ENCODE data around the gene PAQR8. TPM values are rescaled to one million over a fixed set of nuclear protein-coding genes. Genes with fewer than 3 reads are reported as not detected.
A peak's percentile ranks its signal among the peaks of the same experiment; 100 is the strongest.

Gene PAQR8
- polyA plus RNA-seq, 1 donor from 2014 or later: 1.8 TPM

- Histone ChIP-seq H3K4me2 (ENCODE audit: low read length) (peak overlapping the region; percentile 40), H3K27ac (ENCODE audit: low read length) (no peak overlapping the region), H3K9me2 (ENCODE audit: insufficient read depth, low read length) (no peaks in the 10 kb centered on the region)
Measured at GRCh38 chr6:52422156-52422555, 60.2 kb downstream of the PAQR8 start.

GRCh38 chr6:52423448-52423847 is 61.5 kb downstream of the PAQR8 start:
- H3K79me2 ChIP-seq (replicated peaks; ENCODE audit: insufficient read depth, low read length): peaks cover 15% of the 10 kb centered on the region
- no peaks in the 10 kb centered on the region for H3K27me3 ChIP-seq (ENCODE audit: insufficient read depth, low read depth, low read length)
- no peaks in the 10 kb centered on the region for H3F3A ChIP-seq (ENCODE audit: insufficient read depth, low read length, poor library complexity, severe bottlenecking)
- no peaks in the 10 kb centered on the region for H4K20me1 ChIP-seq (ENCODE audit: insufficient read depth)
- H3K9me2 ChIP-seq (ENCODE audit: insufficient read depth, low read length): no peaks in the 10 kb centered on the region
- H3K4me2 ChIP-seq (ENCODE audit: low read length): no peak overlapping the region
- H3K4me3 ChIP-seq (ENCODE audit: low read length): no peak overlapping the region
- no peak overlapping the region for H3K9ac ChIP-seq (ENCODE audit: low read length)
- no peak overlapping the region for H3K27ac ChIP-seq (ENCODE audit: low read length)
- H3K36me3 ChIP-seq (ENCODE audit: insufficient read depth, low read length): peaks cover 4% of the 10 kb centered on the region
- no peak overlapping the region for H2AFZ ChIP-seq (ENCODE audit: low read depth, low read length)
- TF ChIP-seq RAD21 (conservative IDR thresholded peaks at IDR 0.05) (no peak), SMC3 (conservative IDR thresholded peaks at IDR 0.05; ENCODE audit: poor library complexity) (no peak), EP300 (conservative IDR thresholded peaks at IDR 0.05; ENCODE audit: poor library complexity, severe bottlenecking) (no peak), MXI1 (conservative IDR thresholded peaks at IDR 0.05; ENCODE audit: poor library complexity, severe bottlenecking) (no peak), CTCF (IDR thresholded peaks at IDR 0.05; ENCODE audit: poor library complexity, severe bottlenecking) (no peak), REST (IDR thresholded peaks at IDR 0.05; ENCODE audit: borderline replicate concordance) (no peak), POLR2AphosphoS5 (IDR thresholded peaks at IDR 0.05) (no peak), EZH2 (IDR thresholded peaks at IDR 0.05; ENCODE audit: borderline replicate concordance, insufficient read depth, low read length, poor library complexity, severe bottlenecking) (no peak), TAF1 (IDR thresholded peaks at IDR 0.05; ENCODE audit: low read depth) (no peak)
- no peaks in the 10 kb centered on the region for H3K9me3 ChIP-seq (ENCODE audit: low read length)

More at GRCh38 chr6:52422156-52422555, 60.2 kb downstream of the PAQR8 start:
- H3K27me3 ChIP-seq (ENCODE audit: insufficient read depth, low read depth, low read length): no peaks in the 10 kb centered on the region
- H3K9ac ChIP-seq (ENCODE audit: low read length): peak overlapping the region; percentile 92
- H3K9me3 ChIP-seq (ENCODE audit: low read length): no peaks in the 10 kb centered on the region
- peak overlapping the region; percentile 74 for H3K4me3 ChIP-seq (ENCODE audit: low read length)
- no peak for TF ChIP-seq TAF1 (IDR thresholded peaks at IDR 0.05; ENCODE audit: low read depth)
- no peaks in the 10 kb centered on the region for H4K20me1 ChIP-seq (ENCODE audit: insufficient read depth)
- no peaks in the 10 kb centered on the region for H3F3A ChIP-seq (ENCODE audit: insufficient read depth, low read length, poor library complexity, severe bottlenecking)
- H2AFZ ChIP-seq (ENCODE audit: low read depth, low read length): no peak overlapping the region
- H3K79me2 ChIP-seq (replicated peaks; ENCODE audit: insufficient read depth, low read length): peaks cover 15% of the 10 kb centered on the region
- H3K36me3 ChIP-seq (ENCODE audit: insufficient read depth, low read length): peaks cover 4% of the 10 kb centered on the region

- Histone ChIP-seq H3K9me3 (ENCODE audit: low read length) (no peaks in the 10 kb centered on the region), H3K4me3 (ENCODE audit: low read length) (no peak overlapping the region), H3K9me2 (ENCODE audit: insufficient read depth, low read length) (no peaks in the 10 kb centered on the region), H2AFZ (ENCODE audit: low read depth, low read length) (no peak overlapping the region), H3F3A (ENCODE audit: insufficient read depth, low read length, poor library complexity, severe bottlenecking) (no peaks in the 10 kb centered on the region), H3K27ac (ENCODE audit: low read length) (no peak overlapping the region), H3K4me2 (ENCODE audit: low read length) (no peak overlapping the region), H3K27me3 (ENCODE audit: insufficient read depth, low read depth, low read length) (no peaks in the 10 kb centered on the region), H3K36me3 (ENCODE audit: insufficient read depth, low read length) (peaks cover 4% of the 10 kb centered on the region), H3K79me2 (replicated peaks; ENCODE audit: insufficient read depth, low read length) (peaks cover 15% of the 10 kb centered on the region), H3K9ac (ENCODE audit: low read length) (no peak overlapping the region), H4K20me1 (ENCODE audit: insufficient read depth) (no peaks in the 10 kb centered on the region)
- TF ChIP-seq POLR2AphosphoS5 (IDR thresholded peaks at IDR 0.05) (no peak), RAD21 (conservative IDR thresholded peaks at IDR 0.05) (no peak), EZH2 (IDR thresholded peaks at IDR 0.05; ENCODE audit: borderline replicate concordance, insufficient read depth, low read length, poor library complexity, severe bottlenecking) (no peak), TAF1 (IDR thresholded peaks at IDR 0.05; ENCODE audit: low read depth) (no peak), SMC3 (conservative IDR thresholded peaks at IDR 0.05; ENCODE audit: poor library complexity) (no peak), REST (IDR thresholded peaks at IDR 0.05; ENCODE audit: borderline replicate concordance) (no peak), MXI1 (conservative IDR thresholded peaks at IDR 0.05; ENCODE audit: poor library complexity, severe bottlenecking) (no peak), EP300 (conservative IDR thresholded peaks at IDR 0.05; ENCODE audit: poor library complexity, severe bottlenecking) (no peak)
Measured at GRCh38 chr6:52423971-52424381, 62.0 kb downstream of the PAQR8 start.
